Cardiac fibroblast (primary cell): ENCODE results near the gene KBTBD4.

Source experiments
- DNase-seq, 2 donors: peaks; one replicate each; pipeline versions ENCODE4 v3.0.0 to v3.0.0-alpha.2; 2010; ENCODE audit warnings: low read depth in 2 of 2
- H3K4me3 ChIP-seq, 2 donors: replicated peaks in 1 of 2; 1 replicate in 1 of 2; 2 replicates in 1 of 2; pipeline ENCODE4 v1.5.1; 2011; ENCODE audit warnings: low read depth in 2 of 2, low read length in 2 of 2, mild to moderate bottlenecking in 2 of 2, moderate library complexity in 1 of 2
- TF ChIP-seq, protein P1 (sequence below): IDR thresholded peaks from one replicate; pipeline ENCODE4 v1.5.1; 2011; ENCODE audit warnings: low read depth, mild to moderate bottlenecking, low read length, inconsistent platforms

Gene KBTBD4

DNA sequence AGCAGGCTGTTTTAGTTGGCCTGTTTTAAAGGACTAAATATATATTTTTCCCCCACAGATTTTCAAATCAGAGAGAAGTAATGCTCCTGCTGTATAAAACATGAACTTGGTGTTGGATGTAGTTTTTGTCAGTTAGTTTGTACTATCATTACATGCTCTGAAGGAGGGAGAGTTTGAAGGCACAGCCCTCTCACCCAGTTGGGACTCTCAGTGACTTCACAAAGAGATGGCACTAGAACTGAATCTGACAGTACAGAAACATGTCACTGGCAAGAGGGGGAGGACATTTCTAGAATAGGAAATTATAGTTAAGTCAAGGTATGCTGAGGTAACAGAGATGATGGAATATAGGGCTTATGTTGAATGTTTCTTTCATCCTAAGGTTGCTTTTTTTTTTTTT is 36.5 kb upstream of the KBTBD4 start:
- TF ChIP-seq, protein P1, sequence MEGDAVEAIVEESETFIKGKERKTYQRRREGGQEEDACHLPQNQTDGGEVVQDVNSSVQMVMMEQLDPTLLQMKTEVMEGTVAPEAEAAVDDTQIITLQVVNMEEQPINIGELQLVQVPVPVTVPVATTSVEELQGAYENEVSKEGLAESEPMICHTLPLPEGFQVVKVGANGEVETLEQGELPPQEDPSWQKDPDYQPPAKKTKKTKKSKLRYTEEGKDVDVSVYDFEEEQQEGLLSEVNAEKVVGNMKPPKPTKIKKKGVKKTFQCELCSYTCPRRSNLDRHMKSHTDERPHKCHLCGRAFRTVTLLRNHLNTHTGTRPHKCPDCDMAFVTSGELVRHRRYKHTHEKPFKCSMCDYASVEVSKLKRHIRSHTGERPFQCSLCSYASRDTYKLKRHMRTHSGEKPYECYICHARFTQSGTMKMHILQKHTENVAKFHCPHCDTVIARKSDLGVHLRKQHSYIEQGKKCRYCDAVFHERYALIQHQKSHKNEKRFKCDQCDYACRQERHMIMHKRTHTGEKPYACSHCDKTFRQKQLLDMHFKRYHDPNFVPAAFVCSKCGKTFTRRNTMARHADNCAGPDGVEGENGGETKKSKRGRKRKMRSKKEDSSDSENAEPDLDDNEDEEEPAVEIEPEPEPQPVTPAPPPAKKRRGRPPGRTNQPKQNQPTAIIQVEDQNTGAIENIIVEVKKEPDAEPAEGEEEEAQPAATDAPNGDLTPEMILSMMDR, result no peak
- no peak overlapping the region for H3K4me3 ChIP-seq
- DNase-seq, result no peak

DNA sequence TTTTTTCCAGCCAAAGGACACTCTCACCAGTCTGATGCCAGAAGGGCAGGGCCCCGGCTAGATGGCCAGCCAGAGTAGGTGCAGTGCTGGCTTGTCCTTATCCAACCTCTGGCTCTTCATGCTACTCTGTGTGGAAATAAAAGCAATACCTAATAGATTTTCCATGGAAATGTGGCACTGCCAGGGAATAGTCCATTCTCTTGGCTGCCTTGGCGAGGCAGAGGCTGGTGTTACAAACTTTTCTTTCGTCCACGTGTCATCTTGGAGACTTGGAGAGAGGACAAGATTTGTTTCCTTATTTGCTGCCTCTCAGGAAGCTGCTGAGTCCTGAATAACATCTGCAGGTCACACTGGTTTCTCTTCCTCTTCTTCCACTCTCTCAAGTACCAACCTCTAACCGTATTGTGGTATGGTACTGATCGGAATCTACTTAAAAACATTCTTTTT is 32.6 kb upstream of the KBTBD4 start:
- DNase-seq, result no peak
- TF ChIP-seq, protein P1, result no peak
- no peak overlapping the region for H3K4me3 ChIP-seq

DNA sequence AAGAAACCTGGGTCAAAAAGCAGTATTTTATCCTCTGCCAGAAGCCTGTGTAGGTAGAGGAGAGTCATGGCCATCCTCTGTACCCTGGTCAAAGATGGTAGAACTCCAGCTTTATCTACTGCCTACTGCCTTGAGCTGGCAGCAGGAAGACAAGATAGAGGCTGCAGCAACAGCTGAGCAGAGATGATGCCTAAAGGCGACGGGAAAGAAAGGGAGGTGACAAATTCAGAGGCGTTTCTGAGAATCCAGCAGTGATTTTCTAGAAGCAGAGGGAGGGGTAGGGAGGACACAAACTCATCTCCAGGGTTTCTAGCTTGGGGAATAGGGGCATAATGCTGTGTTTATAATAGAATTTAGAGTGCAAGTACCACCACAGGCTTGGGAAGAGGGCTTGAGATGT is 30.9 kb upstream of the KBTBD4 start:
- TF ChIP-seq, protein P1, result no peak

DNA sequence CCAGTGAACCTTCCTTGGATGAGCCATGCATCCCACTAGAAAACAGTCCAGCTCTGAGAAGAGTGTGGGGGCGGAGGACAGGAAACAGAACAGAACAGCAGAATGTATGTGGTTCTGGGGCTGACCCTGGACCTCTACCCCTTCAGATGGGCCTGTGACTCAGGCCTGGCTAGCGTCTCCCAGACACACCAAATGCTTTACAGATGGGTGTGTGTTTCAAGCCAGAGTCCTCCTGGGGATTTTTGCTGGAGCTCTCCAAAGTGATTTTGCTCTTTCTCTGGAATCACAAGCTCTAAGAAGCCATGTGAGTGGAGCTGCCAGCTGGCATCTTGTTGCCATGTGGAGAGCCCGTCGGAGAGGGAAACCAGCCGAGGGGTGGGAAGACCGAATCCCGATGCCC is 28.6 kb upstream of the KBTBD4 start:
- peak; percentile 88 to 94 for DNase-seq
- H3K4me3 ChIP-seq, result no peak overlapping the region
- TF ChIP-seq, protein P1, result no peak

More for the DNA sequence above, 30.9 kb upstream of the KBTBD4 start:
- no peak for DNase-seq
- H3K4me3 ChIP-seq, result no peak overlapping the region

DNA sequence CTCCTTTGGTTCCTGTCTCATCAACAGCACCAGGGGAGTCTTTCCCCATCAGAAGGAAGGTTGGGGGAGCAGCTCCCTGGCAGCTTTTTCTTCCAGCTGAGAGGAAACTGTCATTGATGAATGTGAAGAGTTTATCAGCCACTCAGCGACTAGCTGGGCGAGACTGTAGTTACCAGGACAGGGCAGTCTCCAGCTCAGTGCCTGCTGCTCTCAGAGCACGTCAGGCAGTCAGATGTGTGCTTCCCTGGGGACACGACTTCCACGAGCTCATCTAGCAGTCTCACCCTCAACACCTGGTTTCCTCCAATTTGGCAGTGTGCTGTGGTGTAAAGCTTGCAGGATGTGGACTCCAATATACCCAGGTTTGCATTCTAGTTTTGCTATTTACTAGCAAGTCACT is 28.0 kb upstream of the KBTBD4 start:
- DNase-seq, result peak; percentile 55 to 57
- H3K4me3 ChIP-seq, result no peak overlapping the region
- TF ChIP-seq, protein P1, result no peak

DNA sequence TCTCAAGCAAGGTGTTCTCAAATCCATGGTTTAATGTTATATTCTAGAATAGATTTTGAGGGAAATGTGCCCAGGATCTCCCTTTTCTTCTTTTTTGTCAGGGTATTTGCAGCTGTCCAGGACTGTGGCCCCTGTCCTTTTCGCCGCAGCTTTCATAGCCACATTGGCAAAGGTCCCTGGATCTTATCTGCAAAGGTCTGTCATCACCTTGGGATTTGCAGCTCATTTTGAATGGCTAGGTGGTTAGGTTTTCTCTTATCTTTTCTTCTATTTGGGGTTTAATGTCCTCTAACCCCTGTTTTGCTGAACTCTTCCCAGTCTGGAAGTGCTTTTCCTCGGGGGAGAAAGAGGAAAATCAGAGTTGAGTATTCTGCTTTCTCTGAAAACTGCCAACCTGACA is 27.2 kb upstream of the KBTBD4 start:
- TF ChIP-seq, protein P1, result no peak

DNA sequence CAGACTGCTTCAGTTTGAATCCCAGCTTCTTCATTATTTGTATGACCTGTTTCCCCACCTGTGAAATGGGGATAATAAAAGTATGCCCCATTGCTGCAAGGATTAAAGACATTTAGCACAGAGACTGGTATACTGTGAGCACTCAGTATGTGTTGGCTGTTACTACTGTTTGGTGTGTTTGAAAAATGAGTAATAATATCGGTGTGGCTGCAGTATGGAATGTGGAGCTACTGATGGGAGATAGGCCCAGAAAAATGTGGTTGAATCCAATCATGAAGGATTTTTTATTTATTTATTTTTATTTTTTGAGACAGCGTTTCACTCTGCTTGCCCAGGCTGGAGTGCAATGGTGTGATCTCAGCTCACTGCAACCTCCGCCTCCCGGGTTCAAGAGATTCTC is 24.5 kb upstream of the KBTBD4 start:
- no peak overlapping the region for H3K4me3 ChIP-seq
- TF ChIP-seq, protein P1, result no peak
- DNase-seq, result peak in 1 of 2 donors; percentile 33

More for the DNA sequence above, 27.2 kb upstream of the KBTBD4 start:
- H3K4me3 ChIP-seq, result no peak overlapping the region
- no peak for DNase-seq
